GM19193 (cell line): ENCODE data around the gene ZFR2.

Source experiments
- POLR2A ChIP-seq: IDR thresholded peaks from 4 replicates; pipeline ENCODE4 v1.6.1; 2011; ENCODE audit not compliant: insufficient read depth, insufficient read length; ENCODE audit errors: extremely low read depth

The ZFR2 gene

DNA sequence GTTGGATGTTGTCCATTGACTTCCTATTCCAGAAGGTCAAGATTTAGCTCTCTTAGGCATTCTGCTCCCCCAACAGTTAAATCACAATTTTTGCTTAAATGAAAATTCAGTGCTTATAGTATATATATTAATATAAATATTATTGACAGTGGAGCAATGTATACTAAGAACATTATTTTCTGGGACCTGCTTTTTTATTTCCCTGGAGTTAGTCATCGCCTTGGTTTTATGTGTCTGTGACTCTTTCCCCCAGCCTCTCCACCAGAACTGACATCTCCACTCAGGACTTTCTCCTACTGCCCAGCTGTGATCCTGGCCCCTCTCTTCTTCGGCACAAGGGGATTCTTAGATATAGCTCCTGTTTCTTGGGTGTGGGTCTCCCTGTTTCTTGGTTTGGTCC, 72.5 kb downstream of the ZFR2 start:
- no peak for TF ChIP-seq POLR2A

- TF ChIP-seq POLR2A, result no peak
Observed at GRCh38 chr19:3793799-3794198, 75.0 kb downstream of the ZFR2 start.

DNA sequence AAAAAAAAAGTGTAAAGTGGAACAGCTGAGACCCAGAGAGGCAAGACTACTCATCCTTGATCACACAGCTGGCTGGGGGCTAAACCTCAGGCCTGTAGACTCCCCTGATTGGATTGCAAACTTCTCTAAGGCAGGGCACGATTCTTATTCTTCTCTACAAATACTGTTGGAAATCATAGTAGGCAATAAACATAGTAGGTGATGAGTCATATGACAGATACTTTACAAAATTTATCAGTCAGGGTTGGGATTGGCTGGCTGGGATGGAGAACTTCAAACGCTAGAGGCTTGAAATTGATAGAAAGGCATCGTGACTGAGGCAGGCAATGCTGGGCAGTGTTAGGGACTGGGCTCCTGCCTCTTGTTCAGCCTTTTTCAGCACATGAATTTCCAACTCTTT, 76.7 kb downstream of the ZFR2 start:
- TF ChIP-seq POLR2A, result no peak

- no peak for TF ChIP-seq POLR2A
Observed at GRCh38 chr19:3790941-3791340, 77.9 kb downstream of the ZFR2 start.

DNA sequence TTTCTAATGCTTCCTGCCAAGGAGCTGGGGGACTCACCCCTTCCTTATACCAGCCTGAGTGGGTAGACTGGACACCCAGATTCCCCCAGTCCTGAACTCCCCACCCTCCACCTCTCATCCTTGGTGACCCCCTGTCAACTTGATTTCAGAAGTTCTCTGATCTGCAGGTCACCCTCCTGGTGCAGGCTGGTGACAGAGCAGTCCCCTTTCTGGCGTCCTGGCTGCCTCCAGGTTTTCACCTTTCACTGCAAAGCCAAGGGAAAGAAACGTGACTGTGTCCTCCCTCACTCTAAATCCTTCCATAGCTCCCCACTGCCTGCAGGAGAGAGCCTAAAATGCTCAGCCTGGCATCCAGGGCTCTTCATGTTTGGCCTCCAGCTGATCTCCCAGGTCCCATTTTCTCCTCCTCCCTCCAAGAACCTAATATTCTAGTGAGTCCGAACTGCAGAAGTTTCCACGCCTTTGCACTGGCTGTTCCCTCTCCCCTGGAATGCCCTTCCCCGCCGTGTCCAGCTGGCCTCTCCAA, 78.6 kb downstream of the ZFR2 start:
- TF ChIP-seq POLR2A, result no peak

- no peak for TF ChIP-seq POLR2A
Observed at GRCh38 chr19:3788996-3789778, 79.7 kb downstream of the ZFR2 start.

DNA sequence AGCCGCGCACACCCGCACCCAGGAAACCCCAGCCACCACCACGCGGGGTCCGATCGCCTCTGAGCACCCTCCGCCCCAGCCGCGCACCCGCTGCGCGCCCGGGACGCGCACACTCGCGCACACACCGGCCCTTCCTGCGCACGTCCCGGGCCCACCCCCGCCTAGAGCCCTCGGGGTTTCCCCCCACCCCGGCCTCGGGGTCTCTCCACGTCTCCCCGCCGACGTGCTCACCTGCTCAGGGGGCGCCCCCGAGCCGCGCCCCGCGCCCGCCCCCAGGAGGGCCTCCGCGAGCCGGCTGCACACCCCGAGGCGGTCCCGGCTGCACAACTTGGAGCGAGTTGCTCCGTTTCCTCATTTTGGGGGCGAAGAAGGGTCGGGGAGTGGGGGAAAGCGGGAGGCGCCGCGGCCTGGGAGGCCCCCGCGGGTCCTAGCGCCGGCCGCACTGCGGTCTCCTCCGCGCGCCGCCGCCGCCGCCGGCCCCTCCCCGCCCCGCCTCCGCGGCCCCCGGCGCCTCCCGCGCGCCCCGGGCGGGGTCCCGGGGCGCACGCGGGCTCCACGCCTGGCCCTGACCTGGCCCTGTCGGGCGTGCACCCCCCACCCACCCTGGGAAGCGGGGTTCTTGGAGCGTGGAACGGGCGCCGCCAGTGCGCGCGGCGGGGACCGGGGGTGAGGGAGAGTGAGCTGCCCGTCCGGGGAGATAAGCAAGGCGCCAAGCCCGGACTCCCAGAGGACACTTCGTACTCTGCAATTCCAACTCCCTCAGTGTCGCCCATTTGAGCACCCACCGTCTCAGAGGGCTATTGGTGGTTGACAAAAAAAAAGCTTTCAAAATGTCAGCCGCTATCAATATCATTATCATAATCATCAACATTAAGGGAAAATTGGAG, 82.7 kb downstream of the ZFR2 start, which contains the start of gene MATK:
Gene MATK, minus strand, starts transcription at position 444 of the 887 bp plus-strand sequence. CDS start 1,246 bp downstream, outside the sequence.
- no peak for TF ChIP-seq POLR2A

DNA sequence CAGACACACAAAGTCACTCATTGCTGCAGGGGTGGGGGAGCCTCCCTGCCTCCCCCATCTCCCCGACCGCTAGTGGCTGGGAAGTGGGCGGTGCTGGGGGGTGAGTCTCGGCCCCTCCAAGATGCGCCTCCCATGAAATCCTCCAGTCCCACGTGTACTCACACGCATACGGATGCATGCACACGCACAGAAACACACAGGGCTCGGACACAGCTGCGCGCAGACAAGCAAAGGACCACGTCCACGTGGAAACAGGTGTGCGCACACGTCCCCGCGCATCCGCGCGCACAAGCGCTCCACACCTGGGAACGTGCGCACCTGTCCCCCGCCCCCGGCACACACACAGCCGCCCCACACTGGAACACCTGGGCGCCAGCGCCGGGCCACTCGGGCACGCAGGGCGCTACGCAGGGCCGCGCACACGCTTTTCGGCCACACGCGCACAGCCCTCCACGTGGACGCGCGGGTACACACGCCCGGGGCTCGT, 83.3 kb downstream of the ZFR2 start:
- no peak for TF ChIP-seq POLR2A

DNA sequence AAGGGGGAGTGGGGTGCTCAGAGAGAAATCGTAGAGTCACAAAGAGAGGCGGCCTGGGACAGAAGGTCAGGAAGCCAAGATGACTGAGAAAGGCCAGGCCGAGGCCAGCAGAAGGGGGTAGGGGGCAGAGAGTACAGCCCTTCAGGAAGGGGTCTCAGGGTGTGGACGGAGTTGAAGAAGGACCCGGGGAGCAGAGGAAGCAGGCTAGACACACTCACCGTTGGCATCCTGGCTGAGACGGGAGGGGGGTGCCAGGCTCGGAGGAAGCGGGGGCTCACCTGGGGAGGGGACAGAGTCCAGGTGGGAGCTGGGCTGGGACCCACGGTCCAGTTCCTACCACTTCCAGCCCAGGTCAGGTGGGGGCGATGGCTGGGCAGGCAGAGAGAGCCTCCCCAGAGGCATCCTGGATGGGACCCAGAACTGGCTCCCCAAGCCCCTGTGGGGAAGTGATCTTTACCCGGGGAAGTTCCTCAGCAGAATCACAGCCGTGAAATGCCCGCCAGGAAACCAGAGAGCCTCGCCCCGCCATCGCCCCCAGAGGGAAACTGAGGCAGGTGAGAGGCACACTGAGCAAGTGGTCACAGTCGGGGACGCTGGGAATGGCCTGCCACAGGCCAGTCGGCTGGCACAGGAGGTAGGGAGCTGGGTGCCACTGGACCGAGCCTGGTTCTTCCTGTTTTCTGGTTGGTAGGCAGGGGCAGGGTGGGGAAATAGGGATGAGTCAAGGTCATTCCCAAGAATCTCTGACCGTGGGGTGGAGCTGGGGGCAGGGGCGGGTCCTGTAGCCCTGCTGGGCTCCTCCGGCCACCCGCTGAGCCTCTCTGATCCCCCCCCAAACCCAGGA, 84.0 kb downstream of the ZFR2 start:
- no peak for TF ChIP-seq POLR2A

- TF ChIP-seq POLR2A, result no peak
Observed at GRCh38 chr19:3783660-3784584, 84.9 kb downstream of the ZFR2 start.

GRCh38 chr19:3782903-3783302, 85.9 kb downstream of the ZFR2 start:
- TF ChIP-seq POLR2A, result no peak

GRCh38 chr19:3782330-3782729, 86.5 kb downstream of the ZFR2 start:
- no peak for TF ChIP-seq POLR2A

- TF ChIP-seq POLR2A, result no peak
Observed at GRCh38 chr19:3781603-3782002, 87.2 kb downstream of the ZFR2 start.
